H1 (cell line): ENCODE measurements around the gene INAVA. TPM values are rescaled to one million over a fixed set of nuclear protein-coding genes. Genes with fewer than 3 reads are reported as not detected.

Experiments used
- CTCF ChIA-PET: fragments of 300-600 bp; sonication (Branson Sonifier 250); formaldehyde crosslinking; loops from one replicate; lab custom pipeline; 2021; ENCODE audit not compliant: partially characterized antibody; lab: Charles Lee
- POLR2A ChIA-PET: fragments of 300-600 bp; sonication (Branson Sonifier 250); formaldehyde crosslinking; loops from one replicate; lab custom pipeline; 2021; ENCODE audit warnings: inconsistent platforms; ENCODE audit not compliant: partially characterized antibody; lab: Charles Lee
- DNase-seq, 2 experiments: peaks; one replicate each; pipeline versions ENCODE4 v3.0.0 to v3.0.0-alpha.2; 2010 to 2022; ENCODE audit warnings: low spot score in 2 of 2, low read depth in 1 of 2, mixed read lengths in 1 of 2
- FAIRE-seq: peaks from 2 replicates; lab custom pipeline; 2011; peaks lifted over from hg19 to GRCh38; lab: Jason Lieb, UNC
- H2AFZ ChIP-seq: 2 replicates; pipeline ENCODE4 v1.8.1; 2012; ENCODE audit warnings: low read length, inconsistent platforms
- H2AK5ac ChIP-seq: 2 replicates; pipeline ENCODE4 v1.6.1; 2013; ENCODE audit warnings: low read depth, low read length
- H2BK120ac ChIP-seq: replicated peaks from 2 replicates; pipeline ENCODE3; 2013; ENCODE audit warnings: low read depth, low read length, inconsistent platforms
- H2BK12ac ChIP-seq: 2 replicates; pipeline ENCODE4 v1.6.1; 2013; ENCODE audit warnings: low read depth, low read length
- H2BK15ac ChIP-seq: 2 replicates; pipeline ENCODE4 v1.6.1; 2013; ENCODE audit warnings: low read length
- H2BK20ac ChIP-seq: 2 replicates; pipeline ENCODE4 v1.6.1; 2013; ENCODE audit warnings: low read length
- H2BK5ac ChIP-seq: 2 replicates; pipeline ENCODE4 v1.6.1; 2013; ENCODE audit warnings: low read depth, low read length
- H3K14ac ChIP-seq: 2 replicates; pipeline ENCODE4 v1.6.1; 2013; ENCODE audit warnings: inconsistent platforms; ENCODE audit not compliant: insufficient read length
- H3K18ac ChIP-seq: 2 replicates; pipeline ENCODE4 v1.6.1; 2013; ENCODE audit warnings: low read length; ENCODE audit errors: extremely low read depth
- H3K23ac ChIP-seq: 2 replicates; pipeline ENCODE4 v1.6.1; 2013; ENCODE audit warnings: inconsistent platforms; ENCODE audit not compliant: insufficient read length
- H3K23me2 ChIP-seq: 2 replicates; pipeline ENCODE4 v1.6.1; 2013; ENCODE audit warnings: low read depth, low read length
- H3K27ac ChIP-seq: 2 replicates; pipeline ENCODE4 v1.6.1; 2011; ENCODE audit warnings: low read depth, low read length, inconsistent platforms
- H3K27me3 ChIP-seq, 4 experiments: replicated peaks in 1 of 4; 1 replicate in 1 of 4; 2 replicates in 3 of 4; pipeline versions ENCODE4 v1.6.1 to v1.8.1; 2011 to 2013; ENCODE audit warnings: low read length in 3 of 4, mild to moderate bottlenecking in 3 of 4, inconsistent platforms in 2 of 4, mixed read lengths in 2 of 4, moderate library complexity in 1 of 4; ENCODE audit not compliant: control insufficient read depth in 3 of 4, insufficient read depth in 3 of 4; ENCODE audit errors: extremely low read depth in 1 of 4
- H3K36me3 ChIP-seq, 4 experiments: 2 replicates each; pipeline versions ENCODE4 v1.6.1 to v1.8.1; 2011 to 2013; ENCODE audit warnings: mild to moderate bottlenecking in 4 of 4, low read length in 3 of 4, moderate library complexity in 2 of 4, control low read depth in 1 of 4, inconsistent platforms in 1 of 4; ENCODE audit not compliant: insufficient read depth in 4 of 4, control insufficient read depth in 2 of 4
- H3K4ac ChIP-seq: replicated peaks from 2 replicates; pipeline ENCODE3; 2013; ENCODE audit warnings: low read length, low read depth, mixed read lengths, inconsistent platforms; ENCODE audit not compliant: insufficient read length
- H3K4me1 ChIP-seq, 4 experiments: replicated peaks in 1 of 4; 1 replicate in 1 of 4; 2 replicates in 3 of 4; pipeline versions ENCODE4 v1.6.1 to v1.8.1; 2011 to 2013; ENCODE audit warnings: low read length in 3 of 4, inconsistent platforms in 2 of 4, mixed read lengths in 1 of 4; ENCODE audit not compliant: insufficient read depth in 4 of 4, control insufficient read depth in 3 of 4
- H3K4me2 ChIP-seq, 2 experiments: 2 replicates each; pipeline versions ENCODE4 v1.6.1 to v1.8.1; 2011 to 2013; ENCODE audit warnings: low read depth in 2 of 2, low read length in 2 of 2, control low read depth in 1 of 2, inconsistent platforms in 1 of 2, mild to moderate bottlenecking in 1 of 2; ENCODE audit not compliant: insufficient read depth in 1 of 2
- H3K4me3 ChIP-seq, 4 experiments: fragments of 200-600, 300-600 bp in 1 of 4; sonication (generic), shearing (Covaris generic), sonication (Bioruptor Twin) in 1 of 4; 2 replicates each; pipeline versions ENCODE4 v1.5.1 to v1.8.1; 2011 to 2016; ENCODE audit warnings: low read length in 4 of 4, low read depth in 3 of 4, control low read depth in 2 of 4, inconsistent platforms in 2 of 4, mild to moderate bottlenecking in 2 of 4, mixed read lengths in 1 of 4, moderate library complexity in 1 of 4; ENCODE audit not compliant: insufficient read depth in 2 of 4; ENCODE audit errors: extremely low read depth in 1 of 4
- H3K56ac ChIP-seq: replicated peaks from 2 replicates; pipeline ENCODE3; 2013; ENCODE audit warnings: low read depth, mild to moderate bottlenecking, mixed read lengths, low read length, inconsistent platforms; ENCODE audit not compliant: insufficient read length
- H3K79me1 ChIP-seq: 2 replicates; pipeline ENCODE4 v1.6.1; 2013; ENCODE audit warnings: low read depth, low read length, control low read depth
- H3K79me2 ChIP-seq, 2 experiments: 2 replicates each; pipeline versions ENCODE4 v1.6.1 to v1.8.1; 2012 to 2013; ENCODE audit warnings: low read length in 2 of 2, mild to moderate bottlenecking in 2 of 2, inconsistent platforms in 1 of 2; ENCODE audit not compliant: insufficient read depth in 2 of 2, control insufficient read depth in 1 of 2
- H3K9ac ChIP-seq, 4 experiments: replicated peaks in 1 of 4; 1 replicate in 1 of 4; 2 replicates in 3 of 4; pipeline versions ENCODE4 v1.6.1 to v1.8.1; 2011 to 2013; ENCODE audit warnings: low read depth in 3 of 4, low read length in 3 of 4, control low read depth in 2 of 4, mild to moderate bottlenecking in 2 of 4, moderate library complexity in 2 of 4, inconsistent platforms in 1 of 4; ENCODE audit errors: extremely low read depth in 1 of 4
- H3K9me3 ChIP-seq, 2 experiments: 2 replicates each; pipeline versions ENCODE4 v1.6.1 to v1.8.1; 2012 to 2013; ENCODE audit warnings: mild to moderate bottlenecking in 2 of 2, moderate library complexity in 2 of 2, control low read depth in 1 of 2, inconsistent platforms in 1 of 2, low read depth in 1 of 2, low read length in 1 of 2, mixed read lengths in 1 of 2; ENCODE audit not compliant: insufficient read depth in 2 of 2
- H4K20me1 ChIP-seq, 2 experiments: replicated peaks in 1 of 2; 2 replicates each; pipeline versions ENCODE3 to v1.8.1; 2011 to 2013; ENCODE audit warnings: inconsistent platforms in 2 of 2, low read length in 2 of 2, mild to moderate bottlenecking in 1 of 2; ENCODE audit not compliant: insufficient read depth in 2 of 2, control insufficient read depth in 1 of 2
- H4K5ac ChIP-seq: 2 replicates; pipeline ENCODE4 v1.6.1; 2013; ENCODE audit warnings: low read length, low read depth, mixed read lengths, inconsistent platforms; ENCODE audit not compliant: insufficient read length
- H4K8ac ChIP-seq: 2 replicates; pipeline ENCODE4 v1.8.0; 2013; ENCODE audit warnings: mild to moderate bottlenecking, moderate library complexity, low read length, inconsistent platforms; ENCODE audit not compliant: insufficient read depth; ENCODE audit errors: extremely low read depth
- H4K91ac ChIP-seq: replicated peaks from 2 replicates; pipeline ENCODE3; 2013; ENCODE audit warnings: low read length, mixed read lengths, inconsistent platforms; ENCODE audit not compliant: insufficient read length
- CEBPB ChIP-seq: IDR thresholded peaks from 2 replicates; pipeline ENCODE4 v1.6.1; 2012; ENCODE audit warnings: low read depth, low read length
- CHD2 ChIP-seq: IDR thresholded peaks from 2 replicates; pipeline ENCODE4 v1.6.1; 2012; ENCODE audit warnings: low read length, improper control_type of control experiment
- MAFK ChIP-seq: IDR thresholded peaks from 2 replicates; pipeline ENCODE4 v1.6.1; 2012; ENCODE audit warnings: low read depth, mild to moderate bottlenecking, improper control_type of control experiment, low read length
- POLR2AphosphoS5 ChIP-seq: IDR thresholded peaks from 2 replicates; pipeline ENCODE4 v1.6.1; 2011; ENCODE audit warnings: low read depth, low read length
- RXRA ChIP-seq: IDR thresholded peaks from 2 replicates; pipeline ENCODE4 v1.6.1; 2011; ENCODE audit warnings: low read depth, mild to moderate bottlenecking, low read length, moderate library complexity; ENCODE audit not compliant: insufficient read depth
- SAP30 ChIP-seq: fragments of 300-600 bp; sonication (generic); IDR thresholded peaks from 2 replicates; pipeline ENCODE4 v1.7.1; 2012; ENCODE audit warnings: low read length, moderate library complexity, mild to moderate bottlenecking, inconsistent platforms; ENCODE audit not compliant: insufficient read depth, insufficient replicate concordance
- SIX5 ChIP-seq: IDR thresholded peaks from 2 replicates; pipeline ENCODE4 v1.6.1; 2011; ENCODE audit warnings: mild to moderate bottlenecking, low read depth, low read length
- SP4 ChIP-seq: IDR thresholded peaks from 2 replicates; pipeline ENCODE4 v1.6.1; 2012; ENCODE audit warnings: low read length, inconsistent platforms
- TAF1 ChIP-seq: IDR thresholded peaks from 2 replicates; pipeline ENCODE4 v1.6.1; 2011; ENCODE audit warnings: mild to moderate bottlenecking, low read depth, low read length
- WGBS, 2 experiments: shearing (Covaris generic) in 1 of 2; methylation state at CpG; one replicate each; pipeline versions ENCODE4 v1.1.6 to v1.1.7; 2013 to 2015; ENCODE audit warnings: low lambda C conversion rate in 2 of 2, mixed read lengths in 2 of 2, inconsistent platforms in 1 of 2, low coverage in 1 of 2, missing lambda C conversion rate in 1 of 2; ENCODE audit not compliant: insufficient replicate concordance in 2 of 2, insufficient coverage in 1 of 2, insufficient read length in 1 of 2; ENCODE audit errors: extremely low coverage in 1 of 2, missing lambda C conversion rate in 1 of 2; 5-methylcytosine and 5-hydroxymethylcytosine counted together
- polyA plus RNA-seq, 7 experiments: library from polyadenylated mRNA; depleted of rRNA in 3 of 7; stranded (reverse) in 5 of 7; unstranded in 2 of 7; fragments of >200 nt in 5 of 7; fragments of 200-250 nt in 2 of 7; gene quantifications; 1 replicate in 5 of 7; 2 replicates in 1 of 7; 4 replicates in 1 of 7; pipeline versions ENCODE4 v1.2.1 to v1.2.3, GENCODE V29; 2011 to 2013; ENCODE audit warnings: missing spikeins in 2 of 7, mixed read lengths in 2 of 7
- total RNA-seq: library from RNA; stranded (reverse); fragmentation: NEBNext Ultra II Directional; extraction: Animal tissue kit (Norgen Biotek cat#: 25700); gene quantifications from 2 replicates; pipeline ENCODE4 v1.2.1, GENCODE V29; 2021
- TF ChIP-seq, protein P1 (sequence below): IDR thresholded peaks from 2 replicates; pipeline ENCODE4 v1.6.1; 2012; ENCODE audit warnings: inconsistent platforms

Gene INAVA
- total and polyA plus RNA-seq, 2 of the 8 experiments (the other 6 are each of a cell fraction or from before 2014, with no cell fraction given), result 46.8 to 49.3 TPM

DNA sequence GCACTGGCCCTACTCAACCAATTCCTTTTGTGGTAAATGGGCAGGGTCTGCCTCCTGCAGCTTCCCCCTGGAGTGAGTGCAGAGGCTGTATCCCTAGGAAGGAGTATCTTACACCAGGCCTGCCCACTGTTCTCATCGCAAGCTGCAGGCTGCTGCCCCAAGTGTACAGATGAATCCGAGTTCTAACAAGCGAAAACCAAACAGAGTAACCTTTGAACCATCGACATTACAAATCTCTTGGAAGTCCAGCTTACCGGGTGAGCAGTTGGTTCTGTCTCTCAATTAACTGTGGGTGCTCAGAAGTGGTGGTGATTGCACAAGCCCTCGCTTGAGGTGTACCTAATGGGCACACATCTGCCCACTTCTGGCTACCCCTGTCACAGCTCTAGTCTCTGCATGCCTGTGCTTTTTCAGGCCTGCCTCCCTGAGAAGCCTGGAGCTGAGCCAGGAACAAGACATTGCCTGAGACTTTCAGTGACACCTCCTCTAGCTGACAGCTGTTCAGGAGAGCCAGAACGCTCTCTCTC lies 22.7 kb downstream of the INAVA start:
- H2AFZ ChIP-seq, result no peak overlapping the region
- H2BK15ac ChIP-seq, result no peak overlapping the region
- H2BK12ac ChIP-seq, result no peak overlapping the region
- H3K18ac ChIP-seq, result no peak overlapping the region
- H2AK5ac ChIP-seq, result no peak overlapping the region
- no peaks in the 10 kb centered on the region for H3K9me3 ChIP-seq
- H3K79me2 ChIP-seq, result no peaks in the 10 kb centered on the region
- CTCF ChIA-PET, result interaction anchor here (0.5 to 3.0 kb wide), 23 partner anchors 10 to 254 kb away, joined by 3 to 17 read pairs (median 4); partner anchors contain the start of gene INAVA
- H3K79me1 ChIP-seq, result no peaks in the 10 kb centered on the region
- no peak for DNase-seq
- WGBS, 2 experiments, result 84% methylated on average over 7 of the region's 7 CpGs; no CpG with 5 or more reads in 1 of the 2 experiments
- H3K4me2 ChIP-seq, result no peak overlapping the region
- H2BK5ac ChIP-seq, result no peak overlapping the region
- no peak overlapping the region for H4K91ac ChIP-seq
- H3K4me3 ChIP-seq, result no peak overlapping the region
- no peak for FAIRE-seq
- peaks cover 0 to 7% (median 5%) of the 10 kb centered on the region in 4 experiments; a peak in 3 of 7 replicates for H3K4me1 ChIP-seq
- no peaks in the 10 kb centered on the region for H3K27me3 ChIP-seq
- no peak overlapping the region for H4K5ac ChIP-seq
- H3K27ac ChIP-seq, result no peak overlapping the region
- POLR2A ChIA-PET, result interaction anchor here (0.7 to 2.9 kb wide), 7 partner anchors 9 to 26 kb away, joined by 3 to 26 read pairs (median 5); no protein-coding TSS in a partner anchor
- H3K23me2 ChIP-seq, result no peaks in the 10 kb centered on the region; the same call in 1 of the 2 replicates
- peaks cover 6 to 11% (median 10%) of the 10 kb centered on the region in 4 experiments; a peak in 6 of 8 replicates for H3K36me3 ChIP-seq
- H3K4ac ChIP-seq, result no peak overlapping the region
- no peak for TF ChIP-seq MAFK
- no peak for TF ChIP-seq CEBPB
- no peak for TF ChIP-seq POLR2AphosphoS5
- no peak for TF ChIP-seq RXRA
- no peak for TF ChIP-seq TAF1
- TF ChIP-seq, protein P1, sequence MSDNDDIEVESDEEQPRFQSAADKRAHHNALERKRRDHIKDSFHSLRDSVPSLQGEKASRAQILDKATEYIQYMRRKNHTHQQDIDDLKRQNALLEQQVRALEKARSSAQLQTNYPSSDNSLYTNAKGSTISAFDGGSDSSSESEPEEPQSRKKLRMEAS, result no peak
- TF ChIP-seq CHD2, result no peak
- no peak for TF ChIP-seq SAP30
- no peak for TF ChIP-seq SIX5
- TF ChIP-seq SP4, result no peak
- no peak overlapping the region; the same call in 1 of the 2 replicates for H2BK20ac ChIP-seq
- H4K20me1 ChIP-seq, result peaks cover 0 to 3% of the 10 kb centered on the region in 2 experiments
- H4K8ac ChIP-seq, result no peak overlapping the region; the same call in 1 of the 2 replicates
- no peak overlapping the region for H3K9ac ChIP-seq
- H3K23ac ChIP-seq, result no peak overlapping the region
- no peak overlapping the region for H3K14ac ChIP-seq
- H3K56ac ChIP-seq, result no peak overlapping the region
- no peak overlapping the region for H2BK120ac ChIP-seq
